GM18498 (cell line): ENCODE data around the gene GSN.
A peak's percentile ranks its signal among the peaks of the same experiment; 100 is the strongest.

Experiments
- ATAC-seq: cut with Tn5 transposase; IDR thresholded peaks from one replicate; pipeline ENCODE4 v1.9.1; 2021; ENCODE audit warnings: mild to moderate bottlenecking, moderate library complexity; ENCODE audit not compliant: unreplicated experiment

The GSN gene

DNA sequence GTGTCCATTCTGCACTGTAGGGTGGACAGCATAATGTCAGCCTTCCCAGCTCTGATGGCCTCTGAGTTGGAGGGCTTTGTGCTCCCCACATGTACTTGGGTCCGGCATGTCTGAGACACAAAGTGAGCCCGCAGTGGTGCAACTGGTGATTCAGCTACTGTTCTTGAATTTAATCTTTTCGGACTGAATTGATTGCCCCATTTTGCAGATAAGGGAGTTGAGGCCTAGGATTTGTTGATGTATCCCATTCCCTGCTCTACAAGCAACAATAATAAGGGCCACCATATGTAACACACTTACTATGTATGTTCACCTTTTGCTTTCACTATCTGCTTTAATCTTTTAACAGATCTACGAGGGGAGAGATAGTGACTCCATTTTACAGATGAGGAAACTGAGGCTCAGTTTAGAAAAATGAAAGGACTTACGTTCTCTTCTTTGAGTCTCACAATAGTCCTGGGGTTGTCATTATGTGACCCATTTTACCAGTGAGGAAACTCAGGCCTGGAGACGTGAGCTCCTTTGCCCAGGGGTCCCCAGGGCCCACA is 4.5 kb downstream of the GSN start:
- ATAC-seq: no peak

DNA sequence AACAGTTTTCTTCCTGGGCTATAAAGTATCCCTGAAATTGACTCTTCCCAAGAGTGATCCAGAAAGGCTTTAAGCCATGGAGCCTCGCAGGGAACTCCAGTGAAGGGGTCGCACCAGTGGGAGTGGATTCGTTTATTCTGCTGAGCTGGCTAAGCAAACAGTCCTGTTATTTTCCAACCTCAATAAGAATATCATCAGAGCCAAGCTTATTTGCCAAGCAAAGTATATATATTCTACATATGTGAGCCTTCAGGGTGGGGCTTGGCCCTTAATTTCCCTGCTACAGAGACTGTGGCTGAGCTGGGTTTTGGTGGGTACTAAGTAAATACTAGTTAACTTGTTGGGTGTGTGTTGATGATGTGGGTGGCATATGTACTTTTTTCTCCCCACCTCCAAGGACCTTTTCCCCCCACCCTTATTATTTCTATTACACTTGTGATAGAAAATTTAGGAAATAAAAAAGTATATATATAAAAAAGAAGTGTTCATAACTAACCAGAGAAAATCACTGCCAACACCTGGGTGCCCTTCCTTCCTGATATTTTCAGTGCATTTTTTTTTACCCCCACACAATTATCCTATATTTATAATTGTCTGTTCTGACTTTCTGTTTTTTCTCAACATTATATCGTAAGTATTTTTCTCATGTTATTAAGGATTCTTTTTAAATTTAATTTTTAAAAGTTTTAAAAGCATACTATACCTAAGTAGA is 5.3 kb downstream of the GSN start:
- ATAC-seq: no peak

DNA sequence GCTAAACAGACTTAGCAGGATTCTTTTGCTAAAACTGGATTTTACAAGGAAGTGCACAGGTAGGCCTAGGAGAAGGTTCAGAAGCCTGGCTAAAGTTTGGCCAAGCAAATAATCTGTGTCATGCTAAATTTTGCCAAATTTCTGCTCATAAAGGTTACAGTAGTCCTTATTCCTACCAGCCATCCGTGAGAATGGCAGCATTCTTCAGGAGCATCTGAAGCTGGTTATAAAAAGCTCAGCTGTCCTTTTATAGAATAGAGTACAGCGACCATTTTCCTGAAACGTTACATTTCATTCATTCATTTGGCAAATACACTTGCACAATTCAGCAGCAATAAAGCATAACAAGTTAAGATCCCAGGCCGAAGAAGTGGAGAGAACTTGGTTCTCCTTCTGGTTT is 6.9 kb downstream of the GSN start:
- ATAC-seq: no peak

DNA sequence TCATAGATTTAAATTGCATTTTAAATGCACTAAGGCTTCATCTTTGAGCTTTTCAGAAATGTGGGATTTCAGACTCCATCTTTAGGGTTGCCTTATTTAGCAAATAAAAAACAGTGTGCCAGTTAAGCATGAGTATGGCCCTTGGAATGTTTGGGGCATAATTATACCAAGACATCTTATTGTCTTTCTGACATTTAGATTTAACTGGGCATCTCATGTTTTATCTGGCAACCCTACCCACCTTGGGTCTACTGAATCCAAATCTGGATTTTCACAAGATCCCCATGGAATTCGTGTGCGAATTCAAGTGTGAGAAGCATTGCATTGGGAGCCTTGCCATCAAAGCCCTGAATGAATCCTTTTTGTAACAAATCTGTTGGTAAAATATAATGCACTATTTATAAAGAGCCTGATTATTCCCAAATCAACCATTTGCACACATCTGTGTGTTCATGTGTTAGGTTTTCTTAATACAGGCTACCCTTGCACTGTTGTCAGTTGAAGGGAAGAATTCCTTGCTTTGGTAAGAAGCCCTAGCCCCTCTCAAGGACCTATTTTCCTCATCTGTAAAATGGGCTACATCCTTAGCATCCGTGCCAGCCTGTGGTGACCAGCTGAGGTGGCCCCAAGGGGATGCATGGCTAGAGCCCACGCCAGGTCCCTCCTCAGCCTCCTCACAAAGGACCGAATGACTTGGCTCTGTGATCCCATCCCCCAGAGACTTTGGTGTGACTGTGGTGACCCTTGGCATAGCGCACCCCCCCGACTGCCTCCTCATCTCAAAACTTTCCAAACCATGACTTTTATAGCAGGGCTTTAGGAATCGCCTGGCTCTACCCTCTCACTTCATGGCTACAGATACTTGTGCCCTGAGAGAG is 8.1 kb downstream of the GSN start:
- ATAC-seq: no peak

DNA sequence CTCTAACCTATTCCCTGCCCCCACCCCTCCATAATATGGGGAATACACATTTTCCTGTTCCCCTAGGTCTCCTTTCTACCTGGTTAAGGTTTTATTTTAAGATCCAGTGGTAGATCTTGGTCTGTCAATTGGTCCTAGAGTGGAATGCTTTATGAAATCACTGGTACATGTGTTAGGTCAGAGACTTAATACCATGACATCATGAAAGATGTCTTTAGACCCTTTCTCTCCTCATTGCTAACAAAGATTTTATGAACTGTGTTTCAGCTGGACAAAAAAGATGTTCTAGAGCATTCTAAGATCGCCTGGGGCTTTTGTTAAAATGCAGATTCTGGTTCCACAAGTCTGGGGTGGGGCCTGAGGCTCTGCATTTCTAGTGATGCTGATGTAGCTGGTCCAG is 9.1 kb downstream of the GSN start:
- no peak for ATAC-seq

DNA sequence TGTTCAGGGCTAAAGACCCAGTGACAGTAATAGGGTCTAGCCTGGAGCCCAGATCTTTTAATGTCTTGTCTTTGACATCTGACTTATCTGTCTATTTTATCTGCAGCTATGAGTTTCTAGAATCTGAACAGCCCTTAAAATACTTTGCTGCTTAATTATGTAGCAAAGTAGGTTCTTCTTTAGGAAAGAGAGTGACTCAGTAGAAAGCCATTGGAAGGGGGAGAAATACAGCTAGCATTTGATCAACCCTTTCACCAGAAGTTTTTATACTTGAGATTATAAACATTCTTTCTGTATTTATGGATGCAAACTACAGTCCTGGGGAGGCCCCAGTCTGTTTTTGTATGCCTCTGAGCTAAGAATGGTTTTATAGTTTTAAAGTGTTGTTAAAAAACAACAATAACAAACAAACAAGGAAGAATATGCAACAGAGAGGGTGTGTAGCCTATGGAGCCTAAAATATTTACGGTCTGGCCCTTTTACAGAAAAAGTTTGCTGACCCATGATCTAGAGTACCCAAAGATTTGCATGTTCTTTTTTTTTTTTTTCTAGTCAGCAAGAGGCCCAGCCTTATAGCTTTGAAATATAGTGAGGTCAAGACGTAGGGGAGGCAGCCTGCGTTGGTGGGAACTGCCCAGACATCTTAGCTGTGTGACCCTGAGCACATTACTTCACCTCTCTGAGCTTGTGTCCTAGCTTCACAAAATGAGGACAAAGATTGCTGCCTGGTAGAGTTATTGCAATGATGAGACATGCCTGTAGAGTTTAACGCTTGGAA is 9.7 kb downstream of the GSN start:
- no peak for ATAC-seq

DNA sequence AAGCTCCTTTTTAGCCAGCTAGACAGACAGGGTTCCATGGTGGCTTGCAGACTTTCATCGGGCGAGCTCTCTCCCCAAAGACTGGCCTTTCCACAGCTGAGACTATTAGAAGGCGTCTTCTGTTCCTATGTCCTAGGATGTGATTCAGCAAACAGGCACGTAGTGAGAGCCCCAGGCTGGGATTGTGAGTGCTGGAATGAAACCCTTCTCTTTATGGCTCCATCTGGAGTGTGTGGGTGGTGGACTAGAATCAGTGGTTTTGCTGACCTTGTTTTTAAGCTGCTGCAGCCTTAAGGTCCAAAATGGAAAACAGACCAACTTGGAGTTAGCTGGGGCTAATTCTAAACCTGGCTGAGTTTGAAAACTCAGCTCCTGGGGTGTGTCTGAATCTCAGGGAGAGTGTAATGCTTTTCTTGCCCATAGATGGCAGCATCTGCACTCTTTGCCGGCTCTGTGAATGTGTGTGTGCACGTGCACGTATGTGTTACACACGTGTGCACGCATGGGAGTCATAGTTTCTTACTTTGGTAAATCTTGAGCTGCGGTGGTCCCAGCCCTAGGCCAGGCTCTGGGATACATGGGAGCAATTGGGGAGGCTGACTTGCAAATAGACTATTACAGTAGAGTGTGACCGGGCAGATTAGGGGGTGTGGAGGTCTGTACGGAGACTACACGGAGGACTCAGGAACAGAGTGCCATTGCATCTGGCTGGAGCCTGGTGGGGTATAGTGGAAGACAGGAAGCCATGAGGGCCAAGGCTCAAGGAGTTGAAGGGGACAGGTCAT is 10.7 kb downstream of the GSN start:
- peak; percentile 57 for ATAC-seq

DNA sequence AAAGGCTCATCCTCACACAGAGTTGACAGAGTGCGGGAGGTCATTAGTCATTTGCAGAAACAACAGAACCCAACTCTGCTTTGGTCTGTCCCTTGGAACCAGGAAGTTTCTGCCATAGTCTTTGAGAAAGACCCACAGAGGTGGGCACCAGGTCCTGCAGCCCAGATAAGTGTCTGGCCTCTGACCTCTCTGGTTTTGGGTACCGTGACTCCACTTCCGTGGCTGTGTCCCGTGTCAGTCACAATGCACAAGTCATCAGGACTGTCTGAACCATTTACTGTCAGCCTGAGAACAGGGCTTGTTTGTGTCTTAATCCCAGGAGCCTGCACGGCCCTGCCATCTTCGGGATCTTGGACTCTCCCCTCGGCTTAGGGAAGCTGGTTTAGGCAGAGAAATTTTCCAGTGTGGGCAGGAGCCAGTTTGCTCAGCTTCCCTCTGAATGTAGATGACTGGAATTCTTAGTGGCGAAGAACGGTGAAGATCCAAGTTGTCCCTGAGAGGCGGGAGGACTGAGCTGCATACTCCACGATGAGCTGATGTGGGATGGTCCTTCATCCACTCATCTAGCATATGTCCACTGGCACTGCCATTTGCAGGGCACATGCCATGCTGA is 11.9 kb downstream of the GSN start:
- no peak for ATAC-seq

DNA sequence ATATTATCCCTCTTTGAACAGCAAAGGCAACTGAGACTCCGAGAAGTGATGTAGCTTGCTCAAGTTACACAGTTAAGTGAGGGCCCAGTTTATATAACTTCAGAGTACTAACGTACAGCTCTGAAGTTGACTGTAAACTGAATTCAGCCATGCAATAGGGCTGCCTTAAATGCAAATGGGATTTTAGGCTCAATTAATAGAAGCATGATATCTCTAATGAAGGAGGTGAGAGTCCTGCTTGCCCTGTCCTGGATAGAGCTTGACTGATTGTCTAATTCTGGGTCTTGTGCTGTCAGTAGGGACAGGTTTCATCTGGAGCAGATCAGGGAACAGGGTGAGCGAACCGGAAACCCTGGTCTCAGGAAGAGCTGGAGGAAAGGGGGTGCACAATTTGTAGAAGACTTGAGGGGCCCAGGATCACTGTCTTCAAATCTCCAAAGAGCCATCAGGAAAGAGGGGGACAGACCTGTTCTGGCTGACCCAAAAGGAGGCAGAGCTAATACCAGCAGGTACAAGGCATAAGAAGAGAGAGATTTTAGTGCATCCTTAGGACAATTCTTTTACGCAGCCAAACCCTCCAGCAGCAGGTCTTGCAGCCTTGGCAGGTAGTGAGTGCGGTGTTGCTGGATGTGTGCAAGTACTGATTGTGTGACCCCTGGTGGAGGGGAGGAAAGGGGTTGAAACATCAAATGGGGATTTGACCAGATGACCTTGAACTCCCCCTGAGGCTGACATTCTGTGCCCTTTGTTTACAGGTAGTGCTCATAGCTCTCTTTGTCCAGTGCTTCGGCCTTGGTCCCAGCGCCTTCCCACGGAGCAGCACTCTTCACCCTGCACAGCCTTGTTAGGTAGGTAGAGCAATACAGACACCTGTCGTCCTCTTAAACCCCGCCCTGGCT is 13.0 kb downstream of the GSN start:
- no peak for ATAC-seq

DNA sequence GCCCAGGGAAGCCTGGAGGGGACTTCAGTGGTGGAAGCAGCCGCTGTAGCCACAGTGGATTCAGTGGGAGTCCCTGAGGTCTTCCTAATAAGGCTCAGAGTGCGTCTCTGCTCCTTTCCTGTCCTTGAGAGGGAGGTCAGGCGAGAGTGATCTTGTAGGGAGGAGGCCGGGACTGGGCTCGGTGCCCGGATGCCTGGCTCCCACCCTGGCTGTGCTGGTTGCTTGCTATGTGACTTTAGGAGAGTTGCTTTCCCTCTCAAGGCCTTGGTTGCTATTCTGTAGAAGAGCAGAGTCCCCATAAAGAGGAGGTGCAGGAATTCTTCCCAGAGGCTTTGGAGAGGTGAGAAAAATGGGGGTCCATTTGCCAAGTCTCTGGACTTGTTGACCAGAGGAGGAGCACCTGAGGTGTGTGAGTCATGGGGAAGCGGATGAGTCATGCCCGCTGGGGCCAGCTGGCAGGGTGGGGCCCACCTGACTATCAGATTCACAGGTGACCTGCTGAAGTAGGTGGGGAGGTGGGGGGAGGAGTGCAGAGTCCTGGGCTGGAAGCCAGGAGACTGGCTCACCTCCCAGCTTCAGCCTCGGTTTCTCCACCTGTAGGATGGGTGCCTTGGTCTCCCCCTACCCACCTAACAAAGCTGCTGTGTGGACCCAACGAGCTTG is 13.8 kb downstream of the GSN start:
- ATAC-seq: no peak

DNA sequence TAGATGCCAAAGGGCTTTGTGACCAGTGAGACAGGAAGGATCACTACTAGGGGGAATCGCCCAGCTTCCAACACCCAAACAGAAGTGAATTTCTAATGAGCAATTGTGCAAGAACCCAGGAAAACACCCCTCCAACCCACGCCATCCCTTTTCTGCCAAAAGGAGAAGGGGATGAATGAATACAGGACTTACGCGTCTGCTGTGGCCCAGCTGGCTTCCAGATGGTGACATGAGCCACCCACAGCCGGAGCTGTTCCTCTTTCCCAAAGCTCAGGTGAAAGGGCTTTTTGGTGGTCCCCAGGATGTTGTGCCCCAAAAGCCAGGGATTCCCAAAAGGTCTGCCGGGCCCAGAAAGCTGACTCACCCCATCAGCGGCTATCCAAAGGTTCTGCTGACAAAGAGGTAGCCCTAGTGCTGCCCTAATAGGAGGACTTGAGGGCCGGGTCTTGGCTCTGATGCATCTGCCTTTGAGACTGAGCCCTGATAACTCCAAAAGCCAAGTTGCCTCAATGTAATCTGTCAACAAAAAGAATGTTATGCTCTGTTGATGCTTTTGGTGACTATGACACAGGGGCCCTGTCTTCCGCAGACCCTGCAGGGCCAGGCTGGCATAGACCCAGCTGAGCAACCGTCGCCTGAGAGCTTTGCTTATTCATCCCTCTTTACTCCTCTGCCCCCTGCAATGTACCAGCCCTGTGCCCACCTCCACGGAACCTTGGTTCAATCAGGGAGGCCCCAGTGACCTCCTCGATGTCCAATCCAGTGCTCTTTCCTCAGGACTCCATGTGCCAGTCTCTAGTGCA is 14.5 kb downstream of the GSN start:
- no peak for ATAC-seq

DNA sequence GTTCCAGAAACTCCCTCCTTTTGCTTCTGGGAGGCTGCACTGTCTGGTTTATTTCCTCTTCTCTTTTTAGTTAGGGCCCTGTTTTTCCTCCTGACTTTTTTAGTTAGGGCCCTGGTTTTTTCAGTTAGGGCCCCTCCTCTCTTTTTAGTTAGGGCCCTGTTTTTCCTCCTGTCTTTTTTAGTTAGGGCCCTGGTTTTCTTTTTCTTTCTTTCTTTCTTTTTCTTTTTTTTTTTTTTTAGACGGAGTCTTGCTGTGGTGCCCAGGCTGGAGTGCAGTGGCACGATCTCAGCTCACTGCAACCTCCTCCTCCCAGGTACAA is 15.1 kb downstream of the GSN start:
- ATAC-seq: no peak

DNA sequence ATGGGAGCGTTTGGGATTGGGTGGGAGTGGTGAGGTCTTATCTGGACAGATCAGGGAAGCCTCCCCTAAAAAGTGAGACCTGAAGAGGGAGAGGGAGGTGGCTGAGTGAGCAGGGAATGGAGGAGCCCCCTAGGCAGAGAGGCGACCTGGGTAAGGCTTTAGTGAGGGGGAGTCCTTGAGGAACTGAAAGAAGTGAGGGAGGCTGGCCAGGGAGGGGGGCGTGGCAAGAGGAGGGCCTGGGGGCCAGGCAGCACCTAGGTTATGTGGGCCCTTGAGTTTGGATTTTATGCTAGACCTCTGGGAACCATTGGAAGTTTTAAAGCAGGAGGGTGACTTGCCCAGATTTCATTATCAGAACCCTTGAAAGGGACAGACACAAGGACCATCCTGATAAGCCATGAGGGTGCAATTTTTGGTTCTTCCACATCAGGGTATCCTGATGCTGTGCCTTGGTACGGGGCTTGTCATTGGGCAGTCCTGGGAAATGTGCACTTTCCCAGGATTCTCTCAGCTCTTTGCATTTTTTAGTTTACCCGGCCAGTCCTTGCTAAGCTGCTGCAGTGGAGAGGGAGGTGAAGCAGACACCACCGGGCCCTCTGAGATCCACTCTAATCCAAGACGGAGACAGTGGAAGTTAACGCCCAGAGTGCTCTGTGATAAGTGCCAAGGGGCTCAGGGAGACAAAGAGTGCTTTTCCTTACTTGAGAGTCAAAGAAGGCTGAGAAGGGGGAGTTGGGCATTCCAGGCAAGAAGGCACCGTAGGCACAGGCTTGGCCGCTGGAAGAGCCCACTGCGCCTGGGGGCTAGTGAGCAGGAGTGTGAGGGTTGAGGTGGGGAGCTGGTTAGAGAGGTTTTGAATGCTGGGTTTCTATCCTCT is 16.1 kb downstream of the GSN start:
- ATAC-seq: no peak

DNA sequence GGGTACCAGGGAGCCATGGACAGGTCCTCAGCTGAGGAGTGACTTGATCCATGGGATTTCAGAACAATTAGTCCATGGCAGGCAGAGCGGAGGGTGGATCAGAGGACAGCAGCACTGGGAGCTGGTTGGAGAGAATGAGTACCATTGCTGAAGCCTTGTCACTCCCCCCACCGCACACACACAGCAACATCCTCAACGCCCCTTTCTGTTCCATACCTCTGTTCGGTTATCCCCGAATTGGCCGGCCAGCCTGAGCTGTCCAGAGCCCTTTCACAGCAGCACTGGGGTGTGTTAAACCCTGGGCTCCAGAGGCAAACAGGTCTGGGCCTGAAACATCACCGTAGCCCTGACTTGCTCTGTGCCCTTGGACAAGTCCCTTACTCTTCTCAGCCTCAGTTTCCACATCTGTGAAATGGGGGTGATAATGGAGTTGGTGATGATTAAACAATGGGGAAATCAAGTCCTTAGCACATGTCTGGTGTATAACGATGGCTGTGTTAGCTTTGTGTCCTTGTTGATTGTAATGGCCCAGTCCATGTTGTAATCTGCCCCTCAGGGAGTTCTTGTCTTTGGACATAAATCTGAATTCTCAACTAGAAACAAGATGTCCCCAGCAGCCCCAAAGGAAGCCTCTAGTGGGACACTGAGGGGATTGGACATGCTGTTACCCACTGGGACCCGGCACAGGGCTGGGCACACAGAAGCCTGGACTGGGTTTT is 16.9 kb downstream of the GSN start:
- no peak for ATAC-seq

DNA sequence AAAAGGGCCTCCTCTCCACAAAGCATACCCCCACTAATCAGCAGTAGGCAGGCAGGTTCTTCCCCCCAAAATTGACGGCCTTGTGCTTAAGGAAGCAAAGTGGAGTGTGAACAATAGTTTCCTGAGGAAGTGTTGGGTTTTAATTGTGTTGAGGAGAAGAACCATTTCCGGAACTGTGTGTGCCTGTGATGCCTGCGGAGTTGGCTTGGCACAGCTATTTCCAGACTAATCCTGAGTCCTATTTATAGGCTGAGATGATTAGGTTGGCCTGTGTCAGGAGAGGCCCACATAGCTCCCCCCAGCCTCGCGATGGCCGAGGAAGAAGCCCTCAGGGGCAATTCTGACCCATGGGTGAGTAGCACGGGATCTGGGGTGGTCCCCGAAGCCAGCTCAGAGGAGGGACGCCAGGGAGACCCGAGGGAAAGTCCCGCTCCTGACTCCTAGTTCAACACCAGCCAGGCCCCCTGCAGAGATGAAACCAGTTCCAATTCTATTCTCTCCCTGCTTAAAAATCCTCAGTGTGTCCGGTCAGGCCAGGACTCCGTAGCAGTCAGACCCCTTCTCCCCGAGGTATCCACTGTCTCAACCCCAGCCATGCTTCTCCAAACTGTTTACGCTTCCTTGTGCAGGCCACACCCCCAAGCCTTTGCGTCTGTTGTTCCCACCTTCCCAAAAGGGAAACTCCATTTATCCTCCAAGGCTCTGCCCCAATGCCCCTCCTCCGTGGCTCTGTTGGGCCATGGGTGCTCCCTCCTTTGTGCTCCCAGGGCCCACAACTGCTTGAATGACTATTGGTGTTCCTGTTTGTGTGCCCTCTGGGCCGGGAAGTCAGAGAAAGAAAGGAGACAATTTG is 18.1 kb downstream of the GSN start:
- ATAC-seq: no peak

DNA sequence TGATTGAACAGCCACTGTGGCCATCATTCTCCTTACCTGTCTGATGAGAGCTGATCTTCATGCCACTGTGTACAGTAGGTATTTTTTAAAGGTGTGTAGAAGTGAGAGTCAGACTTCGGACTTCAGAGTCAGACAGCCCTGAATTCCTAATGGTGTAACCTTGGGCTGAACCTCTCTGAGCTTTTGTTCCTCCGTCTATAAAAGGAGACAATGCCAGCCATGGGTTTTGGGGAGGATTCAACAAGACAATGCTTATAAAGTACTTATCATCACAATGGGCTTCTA is 18.7 kb downstream of the GSN start:
- ATAC-seq: no peak
